K562 (cell line): Measurements from ENCODE around the gene ITGAV.

Experiments used
- CEBPB ChIP-seq: fragments of 450-650 bp; IDR thresholded peaks from 2 replicates; pipeline ENCODE4 v1.6.1; 2016; ENCODE audit warnings: missing genetic modification characterization, missing compliant biosample characterization
- ZBTB8A ChIP-seq: fragments of 450-650 bp; IDR thresholded peaks from 2 replicates; pipeline ENCODE4 v1.6.1; 2018; ENCODE audit warnings: mild to moderate bottlenecking, moderate library complexity; ENCODE audit not compliant: partially characterized antibody

GRCh38 chr2:186690786-186691185 is 100.9 kb downstream of the ITGAV start:
- TF ChIP-seq CEBPB (no peak), ZBTB8A (no peak)
